GM12878 (cell line): ENCODE measurements around the gene NANOS1. TPM values are rescaled to one million over a fixed set of nuclear protein-coding genes. Genes with fewer than 3 reads are reported as not detected.

Source experiments
- ATAC-seq: fragments of 200-7000 bp; cut with Tn5 transposase; 3 replicates; pipeline ENCODE4 v1.9.1; 2020; ENCODE audit warnings: mild to moderate bottlenecking, moderate library complexity
- BruUV-seq: library from RNA; stranded (reverse); fragments of 400-500 nt; replicated peaks from 2 replicates; lab custom pipeline; 2021; lab: Mats Ljungman, UMichigan
- CTCF ChIA-PET: fragments of 300-600 bp; sonication (Branson Sonifier 250); formaldehyde crosslinking; extraction: SDS; loops from one replicate; lab custom pipeline; 2021; ENCODE audit warnings: inconsistent platforms; lab: Yijun Ruan, JAX
- POLR2A ChIA-PET: fragments of 350-600 bp; formaldehyde crosslinking; extraction: SDS; loops from one replicate; lab custom pipeline; 2021; ENCODE audit warnings: inconsistent platforms; lab: Charles Lee
- RAD21 ChIA-PET: fragments of 300-600 bp; sonication (Branson Sonifier 250); formaldehyde crosslinking; loops from one replicate; lab custom pipeline; 2023; ENCODE audit warnings: antibody characterized with exemption; ENCODE audit not compliant: unreplicated experiment; lab: Charles Lee
- SMC1A ChIA-PET: fragments of 300-600 bp; sonication (Branson Sonifier 250); formaldehyde crosslinking; loops from one replicate; lab custom pipeline; 2023; ENCODE audit not compliant: unreplicated experiment, uncharacterized antibody; lab: Charles Lee
- DNase-seq: peaks from one replicate; pipeline ENCODE4 v3.0.0-alpha.2; 2011; ENCODE audit warnings: low read depth, low spot score
- FAIRE-seq: peaks from 3 replicates; lab custom pipeline; 2011; peaks lifted over from hg19 to GRCh38; lab: Jason Lieb, UNC
- H2AFZ ChIP-seq: 2 replicates; pipeline ENCODE4 v1.6.0; 2011; ENCODE audit warnings: low read depth, low read length, control low read depth; ENCODE audit not compliant: control insufficient read depth
- H3K27ac ChIP-seq: 2 replicates; pipeline ENCODE4 v1.5.1; 2011; ENCODE audit warnings: control low read depth; ENCODE audit not compliant: control insufficient read depth, insufficient read depth
- H3K27me3 ChIP-seq, 2 experiments: replicated peaks in 1 of 2; 2 replicates each; pipeline versions ENCODE4 v1.6.0 to v1.6.1; 2011; ENCODE audit warnings: low read length in 1 of 2; ENCODE audit not compliant: control insufficient read depth in 2 of 2, insufficient read depth in 2 of 2
- H3K36me3 ChIP-seq, 2 experiments: 2 replicates each; pipeline ENCODE4 v1.5.1; 2011; ENCODE audit warnings: low read length in 1 of 2; ENCODE audit not compliant: control insufficient read depth in 2 of 2, insufficient read depth in 2 of 2
- H3K4me1 ChIP-seq: 2 replicates; pipeline ENCODE4 v1.6.1; 2011; ENCODE audit warnings: mild to moderate bottlenecking, low read length, moderate library complexity, mixed read lengths; ENCODE audit not compliant: control insufficient read depth, insufficient read depth
- H3K4me2 ChIP-seq: 2 replicates; pipeline ENCODE4 v1.6.0; 2011; ENCODE audit warnings: control low read depth; ENCODE audit not compliant: control insufficient read depth, insufficient read depth
- H3K4me3 ChIP-seq: fragments of 200-600 bp; sonication (generic); 2 replicates; pipeline ENCODE4 v1.5.1; 2016
- H3K79me2 ChIP-seq: 2 replicates; pipeline ENCODE4 v1.6.0; 2011; ENCODE audit warnings: low read length; ENCODE audit not compliant: control insufficient read depth, insufficient read depth
- H3K9ac ChIP-seq: 2 replicates; pipeline ENCODE4 v1.8.0; 2011; ENCODE audit warnings: low read length, control low read depth, mixed read lengths; ENCODE audit not compliant: control insufficient read depth, insufficient read depth
- H3K9me3 ChIP-seq: replicated peaks from 3 replicates; pipeline ENCODE4 v1.5.1; 2011; ENCODE audit warnings: mild to moderate bottlenecking, low read length; ENCODE audit not compliant: control insufficient read depth, insufficient read depth
- H4K20me1 ChIP-seq: 2 replicates; pipeline ENCODE4 v1.6.0; 2011; ENCODE audit not compliant: control insufficient read depth, insufficient read depth
- ATF3 ChIP-seq: IDR thresholded peaks from 2 replicates; pipeline ENCODE4 v1.6.1; 2011; ENCODE audit warnings: low read depth, mild to moderate bottlenecking, low read length, moderate library complexity, borderline replicate concordance; ENCODE audit errors: extremely low read depth
- CBX3 ChIP-seq: fragments of 200-600 bp; sonication (generic); IDR thresholded peaks from 2 replicates; pipeline ENCODE4 v1.6.1; 2016; ENCODE audit warnings: low read depth, borderline replicate concordance
- EZH2 ChIP-seq: IDR thresholded peaks from 2 replicates; pipeline ENCODE4 v1.6.1; 2012; ENCODE audit warnings: low read depth, mild to moderate bottlenecking, control low read depth, inconsistent platforms, low read length, borderline replicate concordance; ENCODE audit not compliant: control insufficient read depth
- HDAC2 ChIP-seq: fragments of 200-600 bp; sonication (generic); IDR thresholded peaks from 2 replicates; pipeline ENCODE4 v1.6.1; 2017
- KLF5 ChIP-seq: fragments of 450-650 bp; IDR thresholded peaks from 2 replicates; pipeline ENCODE4 v1.6.1; 2014; ENCODE audit warnings: mild to moderate bottlenecking; ENCODE audit not compliant: partially characterized antibody
- SMAD1 ChIP-seq: fragments of 450-650 bp; IDR thresholded peaks from 2 replicates; pipeline ENCODE4 v1.6.1; 2018; ENCODE audit warnings: mild to moderate bottlenecking, low read depth; ENCODE audit not compliant: partially characterized antibody
- STAT1 ChIP-seq: fragments of 450-650 bp; conservative IDR thresholded peaks from 2 replicates; pipeline ENCODE4 v1.6.1; 2014; ENCODE audit warnings: antibody characterized with exemption, mild to moderate bottlenecking
- WGBS: methylation state at CpG from one replicate; pipeline ENCODE4 v1.1.6; 2016; ENCODE audit warnings: low lambda C conversion rate; ENCODE audit not compliant: insufficient replicate concordance, insufficient coverage; ENCODE audit errors: missing lambda C conversion rate; 5-methylcytosine and 5-hydroxymethylcytosine counted together
- in situ Hi-C: fragments of 300-500 bp; cut with MboI; formaldehyde crosslinking; loops from 9 replicates; pipeline ENCODE4 v1.14.3; 2018; ENCODE audit warnings: mixed read lengths
- intact Hi-C: fragments of 100-400 bp; cut with micrococcal nuclease; formaldehyde crosslinking; loops from one replicate; pipeline ENCODE4 v1.14.2; 2022; ENCODE audit not compliant: unreplicated experiment
- polyA plus RNA-seq, 11 experiments: library from polyadenylated mRNA; depleted of rRNA in 4 of 11; unstranded in 6 of 11; stranded (reverse) in 5 of 11; fragments of >200 nt; fragmentation: Nextera tagmentation in 4 of 11; fragmentation: Illumina TruSeq in 1 of 11; extraction: Ambion mirVana in 4 of 11; extraction: Trizol in 1 of 11; gene quantifications; 1 replicate in 1 of 11; 2 replicates in 10 of 11; pipeline versions ENCODE4 v1.2.1 to v1.2.3, GENCODE V29; 2011 to 2016; ENCODE audit warnings: inconsistent platforms in 2 of 11, missing spikeins in 2 of 11, low read depth in 1 of 11
- total RNA-seq, 4 experiments: library from RNA; depleted of rRNA in 3 of 4; stranded (reverse); fragments of >200 nt in 3 of 4; fragmentation: Illumina TruSeq in 1 of 4; extraction: Trizol in 1 of 4; gene quantifications; 2 replicates each; pipeline versions ENCODE4 v1.2.1 to v1.2.3, GENCODE V29; 2013 to 2021
- TF ChIP-seq, protein P1 (sequence below): IDR thresholded peaks from 2 replicates; pipeline ENCODE4 v1.6.1; 2012; ENCODE audit warnings: low read length, inconsistent platforms
- TF ChIP-seq, protein P2 (sequence below): fragments of 450-650 bp; IDR thresholded peaks from 2 replicates; pipeline ENCODE4 v1.6.1; 2017; ENCODE audit warnings: antibody characterized with exemption, mild to moderate bottlenecking, moderate library complexity
- TF ChIP-seq, protein P3 (sequence below): fragments of 450-650 bp; IDR thresholded peaks from 2 replicates; pipeline ENCODE4 v1.6.1; 2017; ENCODE audit warnings: mild to moderate bottlenecking
- TF ChIP-seq, protein P4 (sequence below): IDR thresholded peaks from 2 replicates; pipeline ENCODE4 v1.6.1; 2012; ENCODE audit warnings: low read depth, low read length, improper control_type of control experiment
- TF ChIP-seq, protein P5 (sequence below): fragments of 450-650 bp; IDR thresholded peaks from 2 replicates; pipeline ENCODE4 v1.6.1; 2017; ENCODE audit warnings: mild to moderate bottlenecking, moderate library complexity

Gene NANOS1
- total and polyA plus RNA-seq, 10 of the 15 experiments (the other 5 are each of a cell fraction or from before 2014, with no cell fraction given), result 0.03 to 0.55 (median 0.28) TPM; not detected in 2

GRCh38 chr10:118980870-118981269 is 48.6 kb upstream of the NANOS1 start:
- intact Hi-C loops, result no loop called here
- Histone ChIP-seq H3K4me3 (no peak overlapping the region), H4K20me1 (no peaks in the 10 kb centered on the region), H3K36me3 (no peaks in the 10 kb centered on the region), H3K27me3 (no peaks in the 10 kb centered on the region; a peak in 1 of 4 replicates), H3K4me1 (peaks cover 5% of the 10 kb centered on the region), H2AFZ (no peak overlapping the region), H3K9me3 (peaks cover 6% of the 10 kb centered on the region; the same call in 2 of the 3 replicates), H3K4me2 (no peak overlapping the region), H3K79me2 (no peaks in the 10 kb centered on the region), H3K9ac (no peak overlapping the region), H3K27ac (no peak overlapping the region)
- ChIA-PET SMC1A (no interaction called here), CTCF (no interaction called here), RAD21 (no interaction called here), POLR2A (interaction anchor here (0.6 kb wide), 1 partner anchor 40 kb away, joined by 3 read pairs; no protein-coding TSS in a partner anchor)
- BruUV-seq, result no TSS peak
- WGBS, result 40% methylated on average over 6 of the region's 6 CpGs
- in situ Hi-C loops, result no loop called here
- no peak for FAIRE-seq
- no peak for DNase-seq
- no peak for ATAC-seq
- TF ChIP-seq, protein P1, sequence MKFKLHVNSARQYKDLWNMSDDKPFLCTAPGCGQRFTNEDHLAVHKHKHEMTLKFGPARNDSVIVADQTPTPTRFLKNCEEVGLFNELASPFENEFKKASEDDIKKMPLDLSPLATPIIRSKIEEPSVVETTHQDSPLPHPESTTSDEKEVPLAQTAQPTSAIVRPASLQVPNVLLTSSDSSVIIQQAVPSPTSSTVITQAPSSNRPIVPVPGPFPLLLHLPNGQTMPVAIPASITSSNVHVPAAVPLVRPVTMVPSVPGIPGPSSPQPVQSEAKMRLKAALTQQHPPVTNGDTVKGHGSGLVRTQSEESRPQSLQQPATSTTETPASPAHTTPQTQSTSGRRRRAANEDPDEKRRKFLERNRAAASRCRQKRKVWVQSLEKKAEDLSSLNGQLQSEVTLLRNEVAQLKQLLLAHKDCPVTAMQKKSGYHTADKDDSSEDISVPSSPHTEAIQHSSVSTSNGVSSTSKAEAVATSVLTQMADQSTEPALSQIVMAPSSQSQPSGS, result no peak
- TF ChIP-seq EZH2 (no peak), STAT1 (no peak), SMAD1 (no peak), CBX3 (no peak), HDAC2 (no peak), KLF5 (no peak), ATF3 (no peak)
- TF ChIP-seq, protein P2, sequence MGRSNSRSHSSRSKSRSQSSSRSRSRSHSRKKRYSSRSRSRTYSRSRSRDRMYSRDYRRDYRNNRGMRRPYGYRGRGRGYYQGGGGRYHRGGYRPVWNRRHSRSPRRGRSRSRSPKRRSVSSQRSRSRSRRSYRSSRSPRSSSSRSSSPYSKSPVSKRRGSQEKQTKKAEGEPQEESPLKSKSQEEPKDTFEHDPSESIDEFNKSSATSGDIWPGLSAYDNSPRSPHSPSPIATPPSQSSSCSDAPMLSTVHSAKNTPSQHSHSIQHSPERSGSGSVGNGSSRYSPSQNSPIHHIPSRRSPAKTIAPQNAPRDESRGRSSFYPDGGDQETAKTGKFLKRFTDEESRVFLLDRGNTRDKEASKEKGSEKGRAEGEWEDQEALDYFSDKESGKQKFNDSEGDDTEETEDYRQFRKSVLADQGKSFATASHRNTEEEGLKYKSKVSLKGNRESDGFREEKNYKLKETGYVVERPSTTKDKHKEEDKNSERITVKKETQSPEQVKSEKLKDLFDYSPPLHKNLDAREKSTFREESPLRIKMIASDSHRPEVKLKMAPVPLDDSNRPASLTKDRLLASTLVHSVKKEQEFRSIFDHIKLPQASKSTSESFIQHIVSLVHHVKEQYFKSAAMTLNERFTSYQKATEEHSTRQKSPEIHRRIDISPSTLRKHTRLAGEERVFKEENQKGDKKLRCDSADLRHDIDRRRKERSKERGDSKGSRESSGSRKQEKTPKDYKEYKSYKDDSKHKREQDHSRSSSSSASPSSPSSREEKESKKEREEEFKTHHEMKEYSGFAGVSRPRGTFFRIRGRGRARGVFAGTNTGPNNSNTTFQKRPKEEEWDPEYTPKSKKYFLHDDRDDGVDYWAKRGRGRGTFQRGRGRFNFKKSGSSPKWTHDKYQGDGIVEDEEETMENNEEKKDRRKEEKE, result no peak
- TF ChIP-seq, protein P3, sequence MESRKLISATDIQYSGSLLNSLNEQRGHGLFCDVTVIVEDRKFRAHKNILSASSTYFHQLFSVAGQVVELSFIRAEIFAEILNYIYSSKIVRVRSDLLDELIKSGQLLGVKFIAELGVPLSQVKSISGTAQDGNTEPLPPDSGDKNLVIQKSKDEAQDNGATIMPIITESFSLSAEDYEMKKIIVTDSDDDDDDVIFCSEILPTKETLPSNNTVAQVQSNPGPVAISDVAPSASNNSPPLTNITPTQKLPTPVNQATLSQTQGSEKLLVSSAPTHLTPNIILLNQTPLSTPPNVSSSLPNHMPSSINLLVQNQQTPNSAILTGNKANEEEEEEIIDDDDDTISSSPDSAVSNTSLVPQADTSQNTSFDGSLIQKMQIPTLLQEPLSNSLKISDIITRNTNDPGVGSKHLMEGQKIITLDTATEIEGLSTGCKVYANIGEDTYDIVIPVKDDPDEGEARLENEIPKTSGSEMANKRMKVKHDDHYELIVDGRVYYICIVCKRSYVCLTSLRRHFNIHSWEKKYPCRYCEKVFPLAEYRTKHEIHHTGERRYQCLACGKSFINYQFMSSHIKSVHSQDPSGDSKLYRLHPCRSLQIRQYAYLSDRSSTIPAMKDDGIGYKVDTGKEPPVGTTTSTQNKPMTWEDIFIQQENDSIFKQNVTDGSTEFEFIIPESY, result no peak
- TF ChIP-seq, protein P4, sequence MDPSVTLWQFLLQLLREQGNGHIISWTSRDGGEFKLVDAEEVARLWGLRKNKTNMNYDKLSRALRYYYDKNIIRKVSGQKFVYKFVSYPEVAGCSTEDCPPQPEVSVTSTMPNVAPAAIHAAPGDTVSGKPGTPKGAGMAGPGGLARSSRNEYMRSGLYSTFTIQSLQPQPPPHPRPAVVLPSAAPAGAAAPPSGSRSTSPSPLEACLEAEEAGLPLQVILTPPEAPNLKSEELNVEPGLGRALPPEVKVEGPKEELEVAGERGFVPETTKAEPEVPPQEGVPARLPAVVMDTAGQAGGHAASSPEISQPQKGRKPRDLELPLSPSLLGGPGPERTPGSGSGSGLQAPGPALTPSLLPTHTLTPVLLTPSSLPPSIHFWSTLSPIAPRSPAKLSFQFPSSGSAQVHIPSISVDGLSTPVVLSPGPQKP, result no peak
- TF ChIP-seq, protein P5, sequence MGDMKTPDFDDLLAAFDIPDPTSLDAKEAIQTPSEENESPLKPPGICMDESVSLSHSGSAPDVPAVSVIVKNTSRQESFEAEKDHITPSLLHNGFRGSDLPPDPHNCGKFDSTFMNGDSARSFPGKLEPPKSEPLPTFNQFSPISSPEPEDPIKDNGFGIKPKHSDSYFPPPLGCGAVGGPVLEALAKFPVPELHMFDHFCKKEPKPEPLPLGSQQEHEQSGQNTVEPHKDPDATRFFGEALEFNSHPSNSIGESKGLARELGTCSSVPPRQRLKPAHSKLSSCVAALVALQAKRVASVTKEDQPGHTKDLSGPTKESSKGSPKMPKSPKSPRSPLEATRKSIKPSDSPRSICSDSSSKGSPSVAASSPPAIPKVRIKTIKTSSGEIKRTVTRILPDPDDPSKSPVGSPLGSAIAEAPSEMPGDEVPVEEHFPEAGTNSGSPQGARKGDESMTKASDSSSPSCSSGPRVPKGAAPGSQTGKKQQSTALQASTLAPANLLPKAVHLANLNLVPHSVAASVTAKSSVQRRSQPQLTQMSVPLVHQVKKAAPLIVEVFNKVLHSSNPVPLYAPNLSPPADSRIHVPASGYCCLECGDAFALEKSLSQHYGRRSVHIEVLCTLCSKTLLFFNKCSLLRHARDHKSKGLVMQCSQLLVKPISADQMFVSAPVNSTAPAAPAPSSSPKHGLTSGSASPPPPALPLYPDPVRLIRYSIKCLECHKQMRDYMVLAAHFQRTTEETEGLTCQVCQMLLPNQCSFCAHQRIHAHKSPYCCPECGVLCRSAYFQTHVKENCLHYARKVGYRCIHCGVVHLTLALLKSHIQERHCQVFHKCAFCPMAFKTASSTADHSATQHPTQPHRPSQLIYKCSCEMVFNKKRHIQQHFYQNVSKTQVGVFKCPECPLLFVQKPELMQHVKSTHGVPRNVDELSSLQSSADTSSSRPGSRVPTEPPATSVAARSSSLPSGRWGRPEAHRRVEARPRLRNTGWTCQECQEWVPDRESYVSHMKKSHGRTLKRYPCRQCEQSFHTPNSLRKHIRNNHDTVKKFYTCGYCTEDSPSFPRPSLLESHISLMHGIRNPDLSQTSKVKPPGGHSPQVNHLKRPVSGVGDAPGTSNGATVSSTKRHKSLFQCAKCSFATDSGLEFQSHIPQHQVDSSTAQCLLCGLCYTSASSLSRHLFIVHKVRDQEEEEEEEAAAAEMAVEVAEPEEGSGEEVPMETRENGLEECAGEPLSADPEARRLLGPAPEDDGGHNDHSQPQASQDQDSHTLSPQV, result no peak
